Transverse colon (tissue), 3 donors: ENCODE measurements around the gene TMEM220.

Experiments used
- EP300 ChIP-seq: sonication (generic); formaldehyde crosslinking; IDR thresholded peaks from one replicate; pipeline ENCODE4 v1.6.1; 2017; ENCODE audit warnings: antibody characterized with exemption, low read depth
- TF ChIP-seq, protein P1 (sequence below), 5 experiments: fragments of 200-600 bp in 3 of 5; fragments of 450-650 bp in 2 of 5; sonication (generic) in 3 of 5; IDR thresholded peaks; 1 replicate in 2 of 5; 2 replicates in 3 of 5; pipeline ENCODE4 v1.5.1; 2016 to 2017; ENCODE audit warnings: antibody characterized with exemption in 5 of 5, inconsistent platforms in 3 of 5, mild to moderate bottlenecking in 2 of 5, moderate library complexity in 1 of 5

GRCh38 chr17:10726196-10726595 lies 3.6 kb downstream of the TMEM220 start:
- TF ChIP-seq, protein P1, sequence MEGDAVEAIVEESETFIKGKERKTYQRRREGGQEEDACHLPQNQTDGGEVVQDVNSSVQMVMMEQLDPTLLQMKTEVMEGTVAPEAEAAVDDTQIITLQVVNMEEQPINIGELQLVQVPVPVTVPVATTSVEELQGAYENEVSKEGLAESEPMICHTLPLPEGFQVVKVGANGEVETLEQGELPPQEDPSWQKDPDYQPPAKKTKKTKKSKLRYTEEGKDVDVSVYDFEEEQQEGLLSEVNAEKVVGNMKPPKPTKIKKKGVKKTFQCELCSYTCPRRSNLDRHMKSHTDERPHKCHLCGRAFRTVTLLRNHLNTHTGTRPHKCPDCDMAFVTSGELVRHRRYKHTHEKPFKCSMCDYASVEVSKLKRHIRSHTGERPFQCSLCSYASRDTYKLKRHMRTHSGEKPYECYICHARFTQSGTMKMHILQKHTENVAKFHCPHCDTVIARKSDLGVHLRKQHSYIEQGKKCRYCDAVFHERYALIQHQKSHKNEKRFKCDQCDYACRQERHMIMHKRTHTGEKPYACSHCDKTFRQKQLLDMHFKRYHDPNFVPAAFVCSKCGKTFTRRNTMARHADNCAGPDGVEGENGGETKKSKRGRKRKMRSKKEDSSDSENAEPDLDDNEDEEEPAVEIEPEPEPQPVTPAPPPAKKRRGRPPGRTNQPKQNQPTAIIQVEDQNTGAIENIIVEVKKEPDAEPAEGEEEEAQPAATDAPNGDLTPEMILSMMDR (IDR thresholded peaks at IDR 0.05) = no peak
- TF ChIP-seq EP300 = no peak
